HepG2 (cell line): ENCODE measurements around the gene CCDC142. TPM values are rescaled to one million over a fixed set of nuclear protein-coding genes. Genes with fewer than 3 reads are reported as not detected.

Experiments
- BHLHE40 ChIP-seq: IDR thresholded peaks from 2 replicates; pipeline ENCODE4 v1.6.1; 2011; ENCODE audit warnings: low read length, improper control_type of control experiment
- CCAR2 ChIP-seq: fragments of 200-400 bp; formaldehyde crosslinking; optimal IDR thresholded peaks from 2 replicates; pipeline ENCODE3; 2018; ENCODE audit warnings: low read depth, mild to moderate bottlenecking, low read length, moderate library complexity
- EED ChIP-seq: sonication (generic); formaldehyde crosslinking; IDR thresholded peaks from 2 replicates; pipeline ENCODE4 v1.5.0; 2020; ENCODE audit warnings: mild to moderate bottlenecking, missing genetic modification reagents
- HDAC1 ChIP-seq: sonication (generic); formaldehyde crosslinking; IDR thresholded peaks from 2 replicates; pipeline ENCODE4 v1.5.1; 2020; ENCODE audit warnings: mild to moderate bottlenecking, missing genetic modification reagents
- HHEX ChIP-seq: IDR thresholded peaks from 2 replicates; pipeline ENCODE4 v1.6.1; 2016; ENCODE audit warnings: control low read depth
- HIVEP1 ChIP-seq: sonication (generic); formaldehyde crosslinking; IDR thresholded peaks from 2 replicates; pipeline ENCODE4 v1.4.0; 2020; ENCODE audit warnings: mild to moderate bottlenecking, missing genetic modification reagents
- HOXA7 ChIP-seq: sonication (generic); formaldehyde crosslinking; IDR thresholded peaks from 2 replicates; pipeline ENCODE4 v1.8.1; 2022; ENCODE audit warnings: mild to moderate bottlenecking, missing genetic modification reagents, moderate library complexity
- KLF9 ChIP-seq: IDR thresholded peaks from 2 replicates; pipeline ENCODE4 v1.6.1; 2016; ENCODE audit warnings: low read depth
- SRSF9 ChIP-seq: fragments of 200-400 bp; formaldehyde crosslinking; IDR thresholded peaks from 2 replicates; pipeline ENCODE4 v1.6.1; 2018; ENCODE audit warnings: borderline replicate concordance, mild to moderate bottlenecking, low read depth, low read length; ENCODE audit not compliant: insufficient read depth, poor library complexity, severe bottlenecking
- THYN1 ChIP-seq: sonication (generic); formaldehyde crosslinking; IDR thresholded peaks from 2 replicates; pipeline ENCODE4 v1.8.1; 2023; ENCODE audit warnings: low read depth, mild to moderate bottlenecking, moderate library complexity, missing genetic modification reagents, borderline replicate concordance
- ZFY ChIP-seq: sonication (generic); formaldehyde crosslinking; IDR thresholded peaks from 2 replicates; pipeline ENCODE4 v1.4.0; 2020; ENCODE audit warnings: missing genetic modification reagents
- ZNF761 ChIP-seq: sonication (generic); formaldehyde crosslinking; conservative IDR thresholded peaks from 2 replicates; pipeline ENCODE4 v1.4.0; 2020; ENCODE audit warnings: mild to moderate bottlenecking, missing genetic modification reagents
- ZNF83 ChIP-seq: sonication (generic); formaldehyde crosslinking; IDR thresholded peaks from 2 replicates; pipeline ENCODE4 v1.4.0; 2020; ENCODE audit warnings: missing genetic modification reagents, mild to moderate bottlenecking, borderline replicate concordance
- polyA plus RNA-seq, 8 experiments: library from polyadenylated mRNA; depleted of rRNA in 3 of 8; stranded (reverse) in 7 of 8; unstranded in 1 of 8; fragments of >200 nt; fragmentation: Illumina TruSeq in 4 of 8; extraction: Trizol in 4 of 8; gene quantifications; 2 replicates each; pipeline versions ENCODE4 v1.2.1 to v1.2.3, GENCODE V29; 2011 to 2016; ENCODE audit warnings: low read depth in 4 of 8, missing spikeins in 1 of 8, mixed read lengths in 1 of 8; ENCODE audit not compliant: insufficient read depth in 1 of 8
- total RNA-seq, 5 experiments: library from RNA; depleted of rRNA; stranded (reverse); fragments of >200 nt; fragmentation: Illumina TruSeq; extraction: Trizol; gene quantifications; 2 replicates each; pipeline ENCODE4 v1.2.3, GENCODE V29; 2016; ENCODE audit warnings: low read depth in 1 of 5
- TF ChIP-seq, protein P1 (sequence below): sonication (generic); formaldehyde crosslinking; IDR thresholded peaks from 2 replicates; pipeline ENCODE4 v1.5.1; 2020; ENCODE audit warnings: missing genetic modification reagents, mild to moderate bottlenecking, borderline replicate concordance
- TF ChIP-seq, protein P2 (sequence below): sonication (generic); formaldehyde crosslinking; IDR thresholded peaks from 2 replicates; pipeline ENCODE4 v1.4.0; 2020; ENCODE audit warnings: missing genetic modification reagents
- TF ChIP-seq, protein P3 (sequence below): sonication (generic); formaldehyde crosslinking; IDR thresholded peaks from 2 replicates; pipeline ENCODE4 v1.4.0; 2020; ENCODE audit warnings: missing genetic modification reagents, borderline replicate concordance
- TF ChIP-seq, protein P4 (sequence below): sonication (generic); formaldehyde crosslinking; IDR thresholded peaks from one replicate; pipeline ENCODE4 v1.5.1; 2020; ENCODE audit warnings: mild to moderate bottlenecking, missing genetic modification reagents; ENCODE audit errors: not compliant biosample characterization

The CCDC142 gene
- total and polyA plus RNA-seq, 2 of the 13 experiments (the other 11 are each of a cell fraction or from before 2014, with no cell fraction given) = 14.7 to 30.4 TPM

DNA sequence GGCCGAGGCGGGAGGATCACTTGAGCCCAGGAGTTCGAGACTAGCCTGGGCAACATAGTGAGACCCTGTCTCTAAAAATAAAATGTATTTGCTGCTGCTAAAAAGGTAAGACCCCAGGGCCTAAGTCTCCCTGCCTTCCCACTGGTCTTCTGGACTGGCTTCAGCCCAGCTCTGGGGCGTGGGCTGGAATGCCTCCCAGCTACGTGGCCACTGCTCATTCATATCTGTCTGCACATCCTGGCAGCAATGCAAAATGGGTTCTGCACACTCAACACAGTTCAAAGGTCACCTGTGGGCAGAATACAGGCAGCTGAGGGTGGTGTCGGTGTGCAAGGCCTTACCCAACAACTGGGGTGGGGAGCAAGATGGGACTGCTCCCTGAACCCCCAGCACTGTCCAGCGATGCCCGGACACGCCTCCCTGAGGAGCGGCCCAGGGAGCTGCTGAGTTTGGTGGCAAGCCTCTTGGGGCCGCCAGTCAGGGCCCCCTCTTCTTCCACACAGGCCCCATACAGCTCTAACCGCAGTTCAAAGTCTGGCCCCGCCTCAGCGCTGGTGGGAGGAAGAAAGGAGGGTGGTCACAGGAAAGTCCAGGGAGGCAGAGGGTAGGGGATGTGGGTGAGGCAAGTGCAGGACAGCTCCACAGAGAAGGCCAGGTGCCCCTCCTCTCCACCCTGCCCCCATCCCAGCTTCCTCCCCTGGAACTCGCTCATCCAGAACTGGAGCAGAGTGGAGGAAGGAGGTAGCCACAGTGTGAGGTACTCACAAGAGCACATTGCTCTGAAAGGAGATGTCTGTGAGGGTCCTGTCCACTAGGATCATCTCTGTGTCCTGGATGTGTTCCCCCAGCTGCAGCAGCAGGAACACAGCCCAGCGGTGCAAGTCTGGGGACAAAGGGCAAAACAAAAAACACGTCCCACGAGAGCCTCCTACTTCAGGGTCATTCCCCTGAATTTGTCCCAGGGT, 53.0 kb downstream of the CCDC142 start (continued):
- TF ChIP-seq BHLHE40 (no peak), HDAC1 (peak; percentile 93), CCAR2 (peak; percentile 10), KLF9 (no peak), HIVEP1 (CRISPR knock-in tag) (no peak), HHEX (peak; percentile 48; the same call in 1 of the 2 replicates), ZNF83 (no peak; the same call in 1 of the 2 replicates), ZFY (CRISPR knock-in tag) (peak; percentile 35), HOXA7 (no peak), EED (CRISPR knock-in tag) (no peak), THYN1 (CRISPR knock-in tag) (no peak), SRSF9 (no peak), ZNF761 (CRISPR knock-in tag) (peak; percentile 94; the same call in 1 of the 2 replicates)
- TF ChIP-seq, protein P1, sequence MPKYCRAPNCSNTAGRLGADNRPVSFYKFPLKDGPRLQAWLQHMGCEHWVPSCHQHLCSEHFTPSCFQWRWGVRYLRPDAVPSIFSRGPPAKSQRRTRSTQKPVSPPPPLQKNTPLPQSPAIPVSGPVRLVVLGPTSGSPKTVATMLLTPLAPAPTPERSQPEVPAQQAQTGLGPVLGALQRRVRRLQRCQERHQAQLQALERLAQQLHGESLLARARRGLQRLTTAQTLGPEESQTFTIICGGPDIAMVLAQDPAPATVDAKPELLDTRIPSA (CRISPR knock-in tag) = no peak
- TF ChIP-seq, protein P2, sequence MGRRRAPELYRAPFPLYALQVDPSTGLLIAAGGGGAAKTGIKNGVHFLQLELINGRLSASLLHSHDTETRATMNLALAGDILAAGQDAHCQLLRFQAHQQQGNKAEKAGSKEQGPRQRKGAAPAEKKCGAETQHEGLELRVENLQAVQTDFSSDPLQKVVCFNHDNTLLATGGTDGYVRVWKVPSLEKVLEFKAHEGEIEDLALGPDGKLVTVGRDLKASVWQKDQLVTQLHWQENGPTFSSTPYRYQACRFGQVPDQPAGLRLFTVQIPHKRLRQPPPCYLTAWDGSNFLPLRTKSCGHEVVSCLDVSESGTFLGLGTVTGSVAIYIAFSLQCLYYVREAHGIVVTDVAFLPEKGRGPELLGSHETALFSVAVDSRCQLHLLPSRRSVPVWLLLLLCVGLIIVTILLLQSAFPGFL (CRISPR knock-in tag) = no peak
- TF ChIP-seq, protein P3, sequence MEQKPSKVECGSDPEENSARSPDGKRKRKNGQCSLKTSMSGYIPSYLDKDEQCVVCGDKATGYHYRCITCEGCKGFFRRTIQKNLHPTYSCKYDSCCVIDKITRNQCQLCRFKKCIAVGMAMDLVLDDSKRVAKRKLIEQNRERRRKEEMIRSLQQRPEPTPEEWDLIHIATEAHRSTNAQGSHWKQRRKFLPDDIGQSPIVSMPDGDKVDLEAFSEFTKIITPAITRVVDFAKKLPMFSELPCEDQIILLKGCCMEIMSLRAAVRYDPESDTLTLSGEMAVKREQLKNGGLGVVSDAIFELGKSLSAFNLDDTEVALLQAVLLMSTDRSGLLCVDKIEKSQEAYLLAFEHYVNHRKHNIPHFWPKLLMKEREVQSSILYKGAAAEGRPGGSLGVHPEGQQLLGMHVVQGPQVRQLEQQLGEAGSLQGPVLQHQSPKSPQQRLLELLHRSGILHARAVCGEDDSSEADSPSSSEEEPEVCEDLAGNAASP (CRISPR knock-in tag) = 0 out of 2 replicates have a peak, but pooled peaks have one; percentile 56
- TF ChIP-seq, protein P4, sequence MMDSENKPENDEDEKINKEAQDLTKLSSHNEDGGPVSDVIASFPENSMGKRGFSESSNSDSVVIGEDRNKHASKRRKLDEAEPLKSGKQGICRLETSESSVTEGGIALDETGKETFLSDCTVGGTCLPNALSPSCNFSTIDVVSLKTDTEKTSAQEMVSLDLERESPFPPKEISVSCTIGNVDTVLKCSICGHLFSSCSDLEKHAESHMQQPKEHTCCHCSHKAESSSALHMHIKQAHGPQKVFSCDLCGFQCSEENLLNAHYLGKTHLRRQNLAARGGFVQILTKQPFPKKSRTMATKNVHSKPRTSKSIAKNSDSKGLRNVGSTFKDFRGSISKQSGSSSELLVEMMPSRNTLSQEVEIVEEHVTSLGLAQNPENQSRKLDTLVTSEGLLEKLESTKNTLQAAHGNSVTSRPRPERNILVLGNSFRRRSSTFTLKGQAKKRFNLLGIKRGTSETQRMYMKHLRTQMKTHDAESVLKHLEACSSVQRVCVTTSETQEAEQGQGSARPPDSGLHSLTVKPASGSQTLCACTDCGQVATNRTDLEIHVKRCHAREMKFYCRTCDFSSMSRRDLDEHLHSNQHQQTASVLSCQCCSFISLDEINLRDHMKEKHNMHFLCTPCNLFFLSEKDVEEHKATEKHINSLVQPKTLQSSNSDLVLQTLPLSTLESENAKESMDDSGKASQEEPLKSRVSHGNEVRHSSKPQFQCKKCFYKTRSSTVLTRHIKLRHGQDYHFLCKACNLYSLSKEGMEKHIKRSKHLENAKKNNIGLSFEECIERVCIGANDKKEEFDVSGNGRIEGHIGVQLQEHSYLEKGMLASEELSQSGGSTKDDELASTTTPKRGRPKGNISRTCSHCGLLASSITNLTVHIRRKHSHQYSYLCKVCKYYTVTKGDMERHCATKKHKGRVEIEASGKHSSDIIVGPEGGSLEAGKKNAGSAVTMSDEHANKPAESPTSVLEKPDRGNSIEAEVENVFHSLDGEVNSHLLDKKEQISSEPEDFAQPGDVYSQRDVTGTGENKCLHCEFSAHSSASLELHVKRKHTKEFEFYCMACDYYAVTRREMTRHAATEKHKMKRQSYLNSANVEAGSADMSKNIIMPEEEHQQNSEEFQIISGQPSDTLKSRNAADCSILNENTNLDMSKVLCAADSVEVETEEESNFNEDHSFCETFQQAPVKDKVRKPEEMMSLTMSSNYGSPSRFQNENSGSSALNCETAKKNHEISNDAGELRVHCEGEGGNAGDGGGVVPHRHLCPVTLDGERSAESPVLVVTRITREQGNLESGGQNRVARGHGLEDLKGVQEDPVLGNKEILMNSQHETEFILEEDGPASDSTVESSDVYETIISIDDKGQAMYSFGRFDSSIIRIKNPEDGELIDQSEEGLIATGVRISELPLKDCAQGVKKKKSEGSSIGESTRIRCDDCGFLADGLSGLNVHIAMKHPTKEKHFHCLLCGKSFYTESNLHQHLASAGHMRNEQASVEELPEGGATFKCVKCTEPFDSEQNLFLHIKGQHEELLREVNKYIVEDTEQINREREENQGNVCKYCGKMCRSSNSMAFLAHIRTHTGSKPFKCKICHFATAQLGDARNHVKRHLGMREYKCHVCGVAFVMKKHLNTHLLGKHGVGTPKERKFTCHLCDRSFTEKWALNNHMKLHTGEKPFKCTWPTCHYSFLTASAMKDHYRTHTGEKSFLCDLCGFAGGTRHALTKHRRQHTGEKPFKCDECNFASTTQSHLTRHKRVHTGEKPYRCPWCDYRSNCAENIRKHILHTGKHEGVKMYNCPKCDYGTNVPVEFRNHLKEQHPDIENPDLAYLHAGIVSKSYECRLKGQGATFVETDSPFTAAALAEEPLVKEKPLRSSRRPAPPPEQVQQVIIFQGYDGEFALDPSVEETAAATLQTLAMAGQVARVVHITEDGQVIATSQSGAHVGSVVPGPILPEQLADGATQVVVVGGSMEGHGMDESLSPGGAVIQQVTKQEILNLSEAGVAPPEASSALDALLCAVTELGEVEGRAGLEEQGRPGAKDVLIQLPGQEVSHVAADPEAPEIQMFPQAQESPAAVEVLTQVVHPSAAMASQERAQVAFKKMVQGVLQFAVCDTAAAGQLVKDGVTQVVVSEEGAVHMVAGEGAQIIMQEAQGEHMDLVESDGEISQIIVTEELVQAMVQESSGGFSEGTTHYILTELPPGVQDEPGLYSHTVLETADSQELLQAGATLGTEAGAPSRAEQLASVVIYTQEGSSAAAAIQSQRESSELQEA = no peak
